Vagina (tissue), 2 donors: Measurements from ENCODE around the gene NUP188. TPM values are rescaled to one million over a fixed set of nuclear protein-coding genes. Genes with fewer than 3 reads are reported as not detected.

Experiments
- DNase-seq, 2 donors: peaks; one replicate each; pipeline ENCODE4 v3.0.0-alpha.2; 2017; ENCODE audit errors: extremely low spot score in 2 of 2
- H3K27ac ChIP-seq: fragments of 200-600 bp; sonication (generic); one replicate; pipeline ENCODE4 v1.5.1; 2019
- H3K27me3 ChIP-seq: fragments of 200-600 bp; sonication (generic); one replicate; pipeline ENCODE4 v1.5.1; 2019
- H3K36me3 ChIP-seq, 2 donors: fragments of 200-600 bp; sonication (generic); one replicate each; pipeline ENCODE4 v1.5.1; 2017 to 2019
- H3K4me1 ChIP-seq: fragments of 200-600 bp; sonication (generic); one replicate; pipeline ENCODE4 v1.5.1; 2019
- H3K4me3 ChIP-seq, 2 donors: fragments of 200-600 bp; sonication (generic); 1 replicate in 1 of 2; 2 replicates in 1 of 2; pipeline ENCODE4 v1.5.1; 2016 to 2019
- H3K9me3 ChIP-seq: fragments of 200-600 bp; sonication (generic); one replicate; pipeline ENCODE4 v1.5.1; 2019
- CTCF ChIP-seq, 3 experiments: fragments of 450-650 bp in 2 of 3; fragments of 200-600 bp in 1 of 3; sonication (generic) in 1 of 3; IDR thresholded peaks; one replicate each; pipeline ENCODE4 v1.5.1; 2017 to 2019; ENCODE audit warnings: antibody characterized with exemption in 3 of 3, mild to moderate bottlenecking in 2 of 3, moderate library complexity in 2 of 3
- POLR2A ChIP-seq, 2 donors: fragments of 450-650 bp; IDR thresholded peaks; one replicate each; pipeline ENCODE4 v1.6.1; 2017; ENCODE audit warnings: antibody characterized with exemption in 2 of 2, mild to moderate bottlenecking in 2 of 2, moderate library complexity in 2 of 2
- POLR2AphosphoS5 ChIP-seq, 2 donors: sonication (generic); formaldehyde crosslinking; IDR thresholded peaks; one replicate each; pipeline ENCODE4 v1.9.0; 2017; ENCODE audit warnings: antibody characterized with exemption in 2 of 2, mild to moderate bottlenecking in 2 of 2, low read depth in 1 of 2; ENCODE audit not compliant: insufficient read depth in 1 of 2
- intact Hi-C: fragments of 100-400 bp; cut with DNase I; formaldehyde crosslinking; loops from one replicate; pipeline ENCODE4 v1.15.1; 2023
- total RNA-seq: library from RNA; depleted of rRNA; stranded (reverse); fragments of >200 nt; gene quantifications from one replicate; pipeline ENCODE4 v1.2.3, GENCODE V29; 2016

The NUP188 gene
- total RNA-seq, 1 donor from 2014 or later: 69.0 TPM

GRCh38 chr9:128979111-128979510, 31.6 kb downstream of the NUP188 start:
- DNase-seq: no peak
- H3K36me3 ChIP-seq: peaks cover 0 to 87% of the 10 kb centered on the region in 2 donors

GRCh38 chr9:128983536-128983935, 36.0 kb downstream of the NUP188 start:
- Histone ChIP-seq H3K36me3 (peaks cover 0 to 76% of the 10 kb centered on the region in 2 donors), H3K4me3 (no peak overlapping the region), H3K9me3 (no peaks in the 10 kb centered on the region), H3K4me1 (peaks cover 11% of the 10 kb centered on the region), H3K27ac (no peak overlapping the region), H3K27me3 (no peaks in the 10 kb centered on the region)
- TF ChIP-seq CTCF (IDR thresholded peaks at IDR 0.05) (no peak), POLR2AphosphoS5 (IDR thresholded peaks at IDR 0.05; ENCODE audit: insufficient read depth in 1 of 2, low read depth in 1 of 2) (no peak), POLR2A (IDR thresholded peaks at IDR 0.05) (no peak)
- no peak for DNase-seq
- intact Hi-C loops: no loop called here

More at GRCh38 chr9:128979111-128979510, 31.6 kb downstream of the NUP188 start:
- no peak overlapping the region for H3K4me3 ChIP-seq
- no peaks in the 10 kb centered on the region for H3K27me3 ChIP-seq
- intact Hi-C loops: no loop called here
- no peaks in the 10 kb centered on the region for H3K9me3 ChIP-seq
- no peaks in the 10 kb centered on the region for H3K4me1 ChIP-seq
- no peak overlapping the region for H3K27ac ChIP-seq
- no peak for TF ChIP-seq POLR2AphosphoS5 (IDR thresholded peaks at IDR 0.05; ENCODE audit: insufficient read depth in 1 of 2, low read depth in 1 of 2)
- TF ChIP-seq POLR2A (IDR thresholded peaks at IDR 0.05): no peak
- no peak for TF ChIP-seq CTCF (IDR thresholded peaks at IDR 0.05)

GRCh38 chr9:128986671-128987070, 39.2 kb downstream of the NUP188 start:
- Histone ChIP-seq H3K27me3 (no peaks in the 10 kb centered on the region), H3K9me3 (no peaks in the 10 kb centered on the region), H3K4me3 (no peak overlapping the region), H3K4me1 (peaks cover 11% of the 10 kb centered on the region), H3K36me3 (peaks cover 0 to 78% of the 10 kb centered on the region in 2 donors), H3K27ac (no peak overlapping the region)
- intact Hi-C loops: no loop called here
- DNase-seq: no peak
- TF ChIP-seq CTCF (IDR thresholded peaks at IDR 0.05) (no peak), POLR2A (IDR thresholded peaks at IDR 0.05) (no peak), POLR2AphosphoS5 (IDR thresholded peaks at IDR 0.05; ENCODE audit: insufficient read depth in 1 of 2, low read depth in 1 of 2) (peak in 1 of 2 donors; percentile 32)

- H3K4me1 ChIP-seq: peaks cover 11% of the 10 kb centered on the region
- TF ChIP-seq POLR2AphosphoS5 (IDR thresholded peaks at IDR 0.05; ENCODE audit: insufficient read depth in 1 of 2, low read depth in 1 of 2) (peak in 1 of 2 donors; percentile 24), POLR2A (IDR thresholded peaks at IDR 0.05) (no peak)
- no peaks in the 10 kb centered on the region for H3K9me3 ChIP-seq
- intact Hi-C loops: no loop called here
- H3K36me3 ChIP-seq: peaks cover 0 to 73% of the 10 kb centered on the region in 2 donors
- H3K27me3 ChIP-seq: no peaks in the 10 kb centered on the region
- H3K27ac ChIP-seq: peak overlapping the region; percentile 49
- DNase-seq: no peak
- H3K4me3 ChIP-seq: no peak overlapping the region
Observed at GRCh38 chr9:128987805-128988204, 40.3 kb downstream of the NUP188 start.

GRCh38 chr9:128992995-128993394, 45.5 kb downstream of the NUP188 start:
- TF ChIP-seq POLR2AphosphoS5 (IDR thresholded peaks at IDR 0.05; ENCODE audit: insufficient read depth in 1 of 2, low read depth in 1 of 2): no peak
- TF ChIP-seq POLR2A (IDR thresholded peaks at IDR 0.05): no peak
- H3K4me1 ChIP-seq: peaks cover 2% of the 10 kb centered on the region
- no peaks in the 10 kb centered on the region for H3K27me3 ChIP-seq
- no peaks in the 10 kb centered on the region for H3K9me3 ChIP-seq
- no peak overlapping the region for H3K4me3 ChIP-seq
- no peak for DNase-seq
- no peak overlapping the region for H3K27ac ChIP-seq
- intact Hi-C loops: no loop called here
- H3K36me3 ChIP-seq: peaks cover 0 to 88% of the 10 kb centered on the region in 2 donors

- peaks cover 0 to 93% of the 10 kb centered on the region in 2 donors for H3K36me3 ChIP-seq
- H3K4me3 ChIP-seq: no peak overlapping the region
- no peaks in the 10 kb centered on the region for H3K4me1 ChIP-seq
- H3K27ac ChIP-seq: no peak overlapping the region
- intact Hi-C loops: no loop called here
- H3K27me3 ChIP-seq: no peaks in the 10 kb centered on the region
- TF ChIP-seq POLR2A (IDR thresholded peaks at IDR 0.05): no peak
- TF ChIP-seq POLR2AphosphoS5 (IDR thresholded peaks at IDR 0.05; ENCODE audit: insufficient read depth in 1 of 2, low read depth in 1 of 2): no peak
- no peak for TF ChIP-seq CTCF (IDR thresholded peaks at IDR 0.05)
- no peaks in the 10 kb centered on the region for H3K9me3 ChIP-seq
- no peak for DNase-seq
Observed at GRCh38 chr9:128995791-128996190, 48.3 kb downstream of the NUP188 start.
